Neuronal stem cell (in vitro differentiated cells): ENCODE measurements around the gene CDH15.

Experiments used
- DNase-seq: peaks from one replicate; pipeline ENCODE4 v3.0.0-alpha.2; 2013; ENCODE audit warnings: low spot score
- H2AFZ ChIP-seq: one replicate; pipeline ENCODE4 v1.6.1; 2013; ENCODE audit warnings: mild to moderate bottlenecking, low read length, inconsistent platforms
- H2AK5ac ChIP-seq: 2 replicates; pipeline ENCODE4 v1.6.1; 2013; ENCODE audit warnings: low read depth, mild to moderate bottlenecking, inconsistent platforms, low read length, moderate library complexity, mixed read lengths
- H2BK120ac ChIP-seq: 2 replicates; pipeline ENCODE4 v1.6.1; 2013; ENCODE audit warnings: low read depth, mild to moderate bottlenecking, inconsistent platforms, low read length, moderate library complexity, mixed read lengths
- H2BK12ac ChIP-seq: one replicate; pipeline ENCODE4 v1.6.1; 2013; ENCODE audit warnings: low read length, inconsistent platforms
- H2BK15ac ChIP-seq: 2 replicates; pipeline ENCODE4 v1.6.1; 2013; ENCODE audit warnings: mild to moderate bottlenecking, low read length, inconsistent platforms, mixed read lengths
- H2BK5ac ChIP-seq: one replicate; pipeline ENCODE4 v1.6.1; 2013; ENCODE audit warnings: inconsistent platforms, mild to moderate bottlenecking, low read length, moderate library complexity
- H3K14ac ChIP-seq: one replicate; pipeline ENCODE4 v1.6.1; 2013; ENCODE audit warnings: low read length, inconsistent platforms
- H3K18ac ChIP-seq: 2 replicates; pipeline ENCODE4 v1.6.1; 2013; ENCODE audit warnings: low read length, inconsistent platforms
- H3K23ac ChIP-seq: 2 replicates; pipeline ENCODE4 v1.6.1; 2013; ENCODE audit warnings: low read depth, mild to moderate bottlenecking, mixed read lengths, low read length, inconsistent platforms; ENCODE audit not compliant: poor library complexity
- H3K27ac ChIP-seq: replicated peaks from 3 replicates; pipeline ENCODE4 v1.5.1; 2013; ENCODE audit warnings: low read length, inconsistent platforms
- H3K27me3 ChIP-seq, 3 experiments: 2 replicates each; pipeline ENCODE4 v1.6.1; 2013; ENCODE audit warnings: low read length in 3 of 3, mild to moderate bottlenecking in 2 of 3, inconsistent platforms in 1 of 3, low read depth in 1 of 3, mixed read lengths in 1 of 3, moderate library complexity in 1 of 3; ENCODE audit not compliant: control insufficient read depth in 3 of 3, insufficient read depth in 3 of 3
- H3K36me3 ChIP-seq, 2 donors: replicated peaks in 1 of 2; 2 replicates each; pipeline ENCODE4 v1.6.1; 2013; ENCODE audit warnings: low read length in 2 of 2; ENCODE audit not compliant: control insufficient read depth in 2 of 2, insufficient read depth in 2 of 2
- H3K4ac ChIP-seq: 2 replicates; pipeline ENCODE4 v1.6.1; 2013; ENCODE audit warnings: inconsistent platforms, mild to moderate bottlenecking, low read length, moderate library complexity
- H3K4me1 ChIP-seq, 2 donors: 1 replicate in 1 of 2; 2 replicates in 1 of 2; pipeline ENCODE4 v1.6.1; 2013; ENCODE audit warnings: low read length in 2 of 2, low read depth in 1 of 2; ENCODE audit not compliant: control insufficient read depth in 2 of 2, insufficient read depth in 1 of 2
- H3K4me2 ChIP-seq: one replicate; pipeline ENCODE4 v1.6.1; 2013; ENCODE audit warnings: mild to moderate bottlenecking, low read length, inconsistent platforms; ENCODE audit not compliant: insufficient read depth, poor library complexity, severe bottlenecking
- H3K4me3 ChIP-seq, 2 donors: 2 replicates each; pipeline ENCODE4 v1.5.1; 2013; ENCODE audit warnings: low read length in 2 of 2, mild to moderate bottlenecking in 2 of 2, inconsistent platforms in 1 of 2, moderate library complexity in 1 of 2
- H3K79me1 ChIP-seq: one replicate; pipeline ENCODE4 v1.6.1; 2013; ENCODE audit warnings: low read depth, mild to moderate bottlenecking, inconsistent platforms, low read length, moderate library complexity
- H3K9ac ChIP-seq: one replicate; pipeline ENCODE4 v1.6.1; 2013; ENCODE audit warnings: mild to moderate bottlenecking, low read depth, low read length, inconsistent platforms; ENCODE audit not compliant: poor library complexity
- H3K9me3 ChIP-seq, 2 donors: replicated peaks in 1 of 2; 2 replicates each; pipeline versions ENCODE3 to v1.6.1; 2013; ENCODE audit warnings: low read length in 2 of 2, mild to moderate bottlenecking in 2 of 2, inconsistent platforms in 1 of 2, low read depth in 1 of 2, mixed read lengths in 1 of 2, moderate library complexity in 1 of 2; ENCODE audit not compliant: control insufficient read depth in 2 of 2, insufficient read depth in 1 of 2
- H4K8ac ChIP-seq: one replicate; pipeline ENCODE4 v1.6.1; 2013; ENCODE audit warnings: low read depth, mild to moderate bottlenecking, inconsistent platforms, low read length, moderate library complexity
- H4K91ac ChIP-seq: one replicate; pipeline ENCODE4 v1.6.1; 2013; ENCODE audit warnings: low read length, low read depth, mild to moderate bottlenecking, inconsistent platforms; ENCODE audit not compliant: poor library complexity
- WGBS, 2 donors: extraction: QIAGEN DNeasy Blood & Tissue Kit; methylation state at CpG; one replicate each; pipeline ENCODE4 v1.1.7; 2013; ENCODE audit warnings: missing lambda C conversion rate in 2 of 2, mixed read lengths in 1 of 2; ENCODE audit not compliant: insufficient read length in 2 of 2, insufficient replicate concordance in 1 of 2; ENCODE audit errors: extremely low coverage in 2 of 2; 5-methylcytosine and 5-hydroxymethylcytosine counted together

The CDH15 gene

DNA sequence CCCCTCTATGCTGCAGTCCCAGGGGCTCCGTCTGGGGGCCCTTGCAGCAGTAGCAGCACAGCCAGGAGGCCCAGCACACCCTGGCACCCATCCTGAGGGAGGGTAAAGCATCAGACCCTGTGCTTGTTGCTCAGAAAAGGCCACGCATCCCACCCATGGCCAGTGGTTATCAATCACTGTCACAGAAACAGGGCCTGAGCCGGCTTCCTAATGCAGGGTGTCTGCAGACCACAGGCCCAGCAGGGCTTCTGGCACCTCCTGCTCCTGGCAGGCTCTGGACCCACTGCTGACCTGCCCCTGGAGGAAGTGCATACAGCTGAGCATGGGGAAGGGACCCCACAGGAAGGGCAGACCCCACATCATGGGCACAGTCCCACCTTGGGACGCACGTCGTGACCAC lies 26.9 kb upstream of the CDH15 start:
- H3K14ac ChIP-seq = no peak overlapping the region
- peaks cover 4 to 21% of the 10 kb centered on the region in 2 donors for H3K9me3 ChIP-seq
- H3K4me2 ChIP-seq = no peak overlapping the region
- no peak overlapping the region for H2AFZ ChIP-seq
- peaks cover 3% of the 10 kb centered on the region for H3K79me1 ChIP-seq
- no peak overlapping the region for H2BK120ac ChIP-seq
- no peak overlapping the region for H2AK5ac ChIP-seq
- H3K18ac ChIP-seq = no peak overlapping the region
- H4K8ac ChIP-seq = no peak overlapping the region
- H3K27me3 ChIP-seq = no peaks in the 10 kb centered on the region
- no peak overlapping the region for H2BK12ac ChIP-seq
- H3K36me3 ChIP-seq = peaks cover 36 to 46% of the 10 kb centered on the region in 2 donors
- H2BK15ac ChIP-seq = no peak overlapping the region
- H3K23ac ChIP-seq = no peak overlapping the region
- no CpG with 5 or more reads among the region's 6 CpGs for WGBS, 2 donors
- no peak overlapping the region for H3K4ac ChIP-seq
- H2BK5ac ChIP-seq = peak overlapping the region; percentile 29
- no peak overlapping the region for H3K27ac ChIP-seq
- no peak overlapping the region for H4K91ac ChIP-seq
- no peak overlapping the region for H3K4me3 ChIP-seq
- DNase-seq = no peak
- no peak overlapping the region for H3K9ac ChIP-seq
- H3K4me1 ChIP-seq = no peaks in the 10 kb centered on the region

DNA sequence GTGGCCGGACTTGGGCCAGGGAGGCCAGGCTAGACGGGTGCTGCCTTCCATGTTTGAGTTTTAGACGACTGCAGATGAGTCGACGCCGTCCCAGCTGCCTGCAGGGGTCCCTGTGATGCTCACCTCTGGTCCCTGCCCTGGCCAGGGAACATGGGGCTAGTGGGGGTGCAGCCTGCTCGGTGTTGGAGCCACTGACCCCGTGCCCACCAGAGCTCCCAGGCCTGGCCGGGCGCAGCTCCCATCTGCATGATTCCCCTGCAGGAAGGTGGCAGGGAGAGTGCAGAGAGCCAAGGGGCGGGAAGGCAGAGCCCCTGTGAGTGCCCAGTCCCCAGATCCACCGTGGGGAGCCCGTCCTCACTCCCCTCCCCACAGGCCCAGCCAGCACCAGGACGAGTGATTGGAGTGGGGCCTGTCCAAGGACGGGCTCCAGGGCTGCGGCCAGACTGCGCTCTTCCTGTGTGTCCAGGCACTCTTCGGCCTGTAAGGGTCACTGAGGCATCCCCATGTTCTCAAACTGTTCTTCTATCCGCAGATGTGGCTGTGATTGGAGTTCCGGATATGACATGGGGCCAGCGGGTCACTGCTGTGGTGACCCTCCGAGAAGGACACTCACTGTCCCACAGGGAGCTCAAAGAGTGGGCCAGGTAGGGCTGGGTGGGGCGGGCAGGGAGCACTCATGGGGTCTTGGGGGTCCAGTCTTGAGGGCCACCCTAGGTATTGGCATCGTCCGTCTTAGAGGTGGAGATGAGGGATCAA lies 26.0 kb upstream of the CDH15 start:
- no peak overlapping the region for H2BK120ac ChIP-seq
- no peak overlapping the region for H3K14ac ChIP-seq
- peaks cover 6 to 26% of the 10 kb centered on the region in 2 donors for H3K9me3 ChIP-seq
- WGBS, 2 donors = no CpG with 5 or more reads among the region's 25 CpGs
- no peaks in the 10 kb centered on the region for H3K27me3 ChIP-seq
- DNase-seq = no peak
- no peak overlapping the region for H4K8ac ChIP-seq
- no peak overlapping the region for H3K9ac ChIP-seq
- no peak overlapping the region for H2AFZ ChIP-seq
- H2BK12ac ChIP-seq = peak overlapping the region; percentile 10
- H3K18ac ChIP-seq = no peak overlapping the region
- peaks cover 3% of the 10 kb centered on the region for H3K79me1 ChIP-seq
- H3K36me3 ChIP-seq = peaks cover 32 to 51% of the 10 kb centered on the region in 2 donors
- no peak overlapping the region for H3K4me3 ChIP-seq
- H4K91ac ChIP-seq = no peak overlapping the region
- peak overlapping the region; percentile 37 for H2AK5ac ChIP-seq
- no peak overlapping the region for H2BK5ac ChIP-seq
- no peaks in the 10 kb centered on the region for H3K4me1 ChIP-seq
- no peak overlapping the region for H3K23ac ChIP-seq
- no peak overlapping the region for H3K27ac ChIP-seq
- no peak overlapping the region for H3K4ac ChIP-seq
- no peak overlapping the region for H2BK15ac ChIP-seq
- H3K4me2 ChIP-seq = no peak overlapping the region

DNA sequence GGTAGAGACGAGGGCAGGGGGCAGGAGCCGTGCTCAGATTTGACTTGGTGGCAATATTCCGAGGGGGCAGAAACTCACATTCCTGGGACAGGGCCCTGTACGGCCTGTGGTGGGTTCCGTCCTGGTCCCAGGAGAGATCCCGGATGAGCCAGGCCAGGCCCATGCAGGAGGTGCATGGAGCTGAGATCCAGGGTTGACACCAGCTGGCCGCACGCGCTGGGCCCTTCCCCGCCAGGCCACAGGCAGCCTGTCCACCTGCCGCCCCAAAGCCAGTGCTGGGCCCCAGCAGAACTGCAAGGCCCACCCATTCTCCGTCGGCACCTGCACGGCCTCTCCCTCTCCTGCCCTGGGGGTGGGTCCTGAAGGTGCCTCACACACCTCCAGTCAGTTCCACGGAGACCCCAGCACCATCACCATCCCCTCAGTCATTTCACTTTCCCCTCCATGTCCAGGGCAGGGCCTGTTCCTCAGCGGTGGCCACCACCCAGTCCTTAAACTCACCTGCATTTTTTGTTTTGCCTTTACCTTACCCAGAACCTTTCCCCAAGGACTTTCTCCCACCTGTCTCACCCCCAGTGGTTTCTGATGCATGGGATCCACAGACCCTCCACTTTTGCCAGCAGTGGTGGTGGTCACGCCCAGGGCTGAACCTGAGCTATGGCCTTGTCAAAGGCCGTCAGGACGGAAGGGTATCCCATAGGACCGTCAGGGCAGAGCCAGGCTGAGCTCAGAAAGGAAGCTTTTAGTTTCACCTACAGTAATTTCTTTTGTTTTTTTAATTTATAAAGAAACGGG lies 25.1 kb upstream of the CDH15 start:
- no peak for DNase-seq
- no CpG with 5 or more reads among the region's 21 CpGs for WGBS, 2 donors
- H2BK12ac ChIP-seq = no peak overlapping the region
- no peak overlapping the region for H2BK120ac ChIP-seq
- no peak overlapping the region for H4K91ac ChIP-seq
- no peak overlapping the region for H3K18ac ChIP-seq
- H3K36me3 ChIP-seq = peaks cover 31 to 58% of the 10 kb centered on the region in 2 donors
- H3K23ac ChIP-seq = peak overlapping the region; percentile 74
- H3K27me3 ChIP-seq = no peaks in the 10 kb centered on the region
- peaks cover 6 to 26% of the 10 kb centered on the region in 2 donors for H3K9me3 ChIP-seq
- H3K79me1 ChIP-seq = peaks cover 3% of the 10 kb centered on the region
- no peak overlapping the region for H4K8ac ChIP-seq
- no peak overlapping the region for H3K14ac ChIP-seq
- no peak overlapping the region for H3K27ac ChIP-seq
- H3K4me1 ChIP-seq = no peaks in the 10 kb centered on the region
- H3K9ac ChIP-seq = no peak overlapping the region
- H2AK5ac ChIP-seq = no peak overlapping the region
- H3K4me3 ChIP-seq = no peak overlapping the region
- no peak overlapping the region for H3K4me2 ChIP-seq
- H3K4ac ChIP-seq = no peak overlapping the region
- H2AFZ ChIP-seq = no peak overlapping the region
- no peak overlapping the region for H2BK5ac ChIP-seq
- no peak overlapping the region for H2BK15ac ChIP-seq
